HEK293 (cell line): ENCODE results near the gene GZMB.

ENCODE experiments used
- CTCF ChIA-PET: fragments of 350-600 bp; formaldehyde crosslinking; extraction: SDS; loops from one replicate; lab custom pipeline; 2021; ENCODE audit warnings: antibody characterized with exemption; lab: Yijun Ruan, JAX
- POLR2A ChIA-PET: fragments of 300-600 bp; formaldehyde crosslinking; extraction: SDS; loops from one replicate; lab custom pipeline; 2020; ENCODE audit warnings: antibody characterized with exemption, inconsistent platforms; lab: Yijun Ruan, JAX
- H3K27ac ChIP-seq: fragments of 200-500 bp; sonication (Bioruptor generic); 2 replicates; pipeline ENCODE4 v1.5.1; 2014; ENCODE audit warnings: low read depth, low read length, control low read depth, inconsistent platforms; ENCODE audit errors: extremely low read depth
- H3K36me3 ChIP-seq, 2 experiments: fragments of 200-500 bp in 1 of 2; sonication (Bioruptor generic) in 1 of 2; 1 replicate in 1 of 2; 2 replicates in 1 of 2; pipeline ENCODE4 v1.5.1; 2014 to 2017; ENCODE audit warnings: inconsistent platforms in 2 of 2, low read length in 2 of 2; ENCODE audit not compliant: control insufficient read depth in 2 of 2, insufficient read depth in 1 of 2
- H3K4me1 ChIP-seq: fragments of 200-500 bp; sonication (Bioruptor generic); 2 replicates; pipeline ENCODE4 v1.5.1; 2014; ENCODE audit warnings: mild to moderate bottlenecking, low read length, inconsistent platforms; ENCODE audit not compliant: control insufficient read depth, insufficient read depth
- H3K4me3 ChIP-seq: 2 replicates; pipeline ENCODE4 v1.5.1; 2011; ENCODE audit warnings: low read depth, mild to moderate bottlenecking, control low read depth, low read length, moderate library complexity
- H3K9me3 ChIP-seq: fragments of 200-500 bp; sonication (Bioruptor generic); 2 replicates; pipeline ENCODE4 v1.5.1; 2014; ENCODE audit warnings: low read depth, low read length, inconsistent platforms; ENCODE audit not compliant: control insufficient read depth, insufficient read depth
- BCL11B ChIP-seq: fragments of 450-650 bp; formaldehyde crosslinking; IDR thresholded peaks from 2 replicates; pipeline ENCODE4 v1.5.1; 2016; ENCODE audit warnings: low read depth, missing biosample characterization, missing genetic modification characterization
- SETDB1 ChIP-seq: IDR thresholded peaks from one replicate; pipeline ENCODE4 v1.6.1; 2017; ENCODE audit warnings: mild to moderate bottlenecking, low read length, moderate library complexity, mixed read lengths; ENCODE audit not compliant: insufficient read length
- ZBTB21 ChIP-seq: fragments of 450-650 bp; formaldehyde crosslinking; IDR thresholded peaks from 2 replicates; pipeline ENCODE4 v1.5.1; 2017; ENCODE audit warnings: missing biosample characterization, missing genetic modification characterization
- ZBTB7A ChIP-seq: fragments of 450-650 bp; formaldehyde crosslinking; IDR thresholded peaks from 2 replicates; pipeline ENCODE4 v1.5.1; 2016; ENCODE audit warnings: low read depth, missing biosample characterization, missing genetic modification characterization
- ZFP3 ChIP-seq: fragments of 450-650 bp; formaldehyde crosslinking; IDR thresholded peaks from 2 replicates; pipeline ENCODE4 v1.5.1; 2016; ENCODE audit warnings: low read depth, missing biosample characterization, missing genetic modification characterization
- ZNF140 ChIP-seq: fragments of 450-650 bp; formaldehyde crosslinking; IDR thresholded peaks from 2 replicates; pipeline ENCODE4 v1.5.1; 2016; ENCODE audit warnings: missing biosample characterization, missing genetic modification characterization
- ZNF169 ChIP-seq: fragments of 450-650 bp; formaldehyde crosslinking; IDR thresholded peaks from 2 replicates; pipeline ENCODE4 v1.5.1; 2016; ENCODE audit warnings: missing biosample characterization, missing genetic modification characterization
- ZNF19 ChIP-seq: fragments of 450-650 bp; formaldehyde crosslinking; IDR thresholded peaks from 2 replicates; pipeline ENCODE4; 2016; ENCODE audit warnings: missing biosample characterization, missing genetic modification characterization, low read depth
- ZNF37A ChIP-seq: fragments of 450-650 bp; IDR thresholded peaks from 2 replicates; pipeline ENCODE4 v1.5.1; 2018; ENCODE audit warnings: missing biosample characterization, missing genetic modification characterization
- ZNF391 ChIP-seq: fragments of 450-650 bp; formaldehyde crosslinking; IDR thresholded peaks from 2 replicates; pipeline ENCODE4 v1.5.1; 2016; ENCODE audit warnings: low read depth, missing biosample characterization, missing genetic modification characterization, borderline replicate concordance
- ZNF530 ChIP-seq: fragments of 450-650 bp; formaldehyde crosslinking; IDR thresholded peaks from 2 replicates; pipeline ENCODE4 v1.5.1; 2016; ENCODE audit warnings: low read depth, missing biosample characterization, missing genetic modification characterization
- ZNF561 ChIP-seq: fragments of 450-650 bp; IDR thresholded peaks from 2 replicates; pipeline ENCODE4 v1.5.1; 2018; ENCODE audit warnings: missing biosample characterization, missing genetic modification characterization, borderline replicate concordance
- ZNF658 ChIP-seq: fragments of 450-650 bp; formaldehyde crosslinking; IDR thresholded peaks from 2 replicates; pipeline ENCODE4; 2016; ENCODE audit warnings: missing biosample characterization, missing genetic modification characterization
- ZNF660 ChIP-seq: fragments of 450-650 bp; IDR thresholded peaks from 2 replicates; pipeline ENCODE4 v1.5.1; 2018; ENCODE audit warnings: missing biosample characterization, mild to moderate bottlenecking, missing genetic modification characterization
- ZNF776 ChIP-seq: fragments of 450-650 bp; formaldehyde crosslinking; IDR thresholded peaks from 2 replicates; pipeline ENCODE4 v1.5.0; 2017; ENCODE audit warnings: missing biosample characterization, missing genetic modification characterization, borderline replicate concordance
- ZNF792 ChIP-seq: fragments of 450-650 bp; formaldehyde crosslinking; IDR thresholded peaks from 2 replicates; pipeline ENCODE4 v1.5.1; 2016; ENCODE audit warnings: missing biosample characterization, missing genetic modification characterization
- TF ChIP-seq, protein P1 (sequence below): fragments of 450-650 bp; formaldehyde crosslinking; IDR thresholded peaks from 2 replicates; pipeline ENCODE4 v1.5.1; 2016; ENCODE audit warnings: missing biosample characterization, missing genetic modification characterization
- TF ChIP-seq, protein P2 (sequence below): fragments of 450-650 bp; formaldehyde crosslinking; IDR thresholded peaks from 2 replicates; pipeline ENCODE4 v1.5.1; 2016; ENCODE audit warnings: missing biosample characterization, missing genetic modification characterization
- TF ChIP-seq, protein P3 (sequence below): fragments of 450-650 bp; formaldehyde crosslinking; IDR thresholded peaks from 2 replicates; pipeline ENCODE4 v1.5.1; 2017; ENCODE audit warnings: missing biosample characterization, missing genetic modification characterization

Gene GZMB, protein sequence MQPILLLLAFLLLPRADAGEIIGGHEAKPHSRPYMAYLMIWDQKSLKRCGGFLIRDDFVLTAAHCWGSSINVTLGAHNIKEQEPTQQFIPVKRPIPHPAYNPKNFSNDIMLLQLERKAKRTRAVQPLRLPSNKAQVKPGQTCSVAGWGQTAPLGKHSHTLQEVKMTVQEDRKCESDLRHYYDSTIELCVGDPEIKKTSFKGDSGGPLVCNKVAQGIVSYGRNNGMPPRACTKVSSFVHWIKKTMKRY

GRCh38 chr14:24634158-24634557 lies at the start of gene GZMB:
GZMB (minus strand) TSS chr14:24634190; CDS start chr14:24634160, 30 bp downstream.
- Histone ChIP-seq H3K27ac (no peak within 1 kb of the TSS), H3K9me3 (no peaks in the 10 kb centered on the region), H3K4me3 (no peak within 1 kb of the TSS), H3K36me3 (no peaks in the 10 kb centered on the region), H3K4me1 (no peaks in the 10 kb centered on the region)
- POLR2A ChIA-PET = no interaction called here
- TF ChIP-seq ZNF19 (tag by site-specific recombination) (no peak), ZBTB21 (tag by site-specific recombination) (peak; percentile 57), ZNF792 (tag by site-specific recombination) (no peak), ZNF776 (tag by site-specific recombination) (no peak)
- CTCF ChIA-PET = interaction anchor here (0.7 kb wide), 1 partner anchor 45 kb away, joined by 3 read pairs; no protein-coding TSS in a partner anchor

- TF ChIP-seq, protein P1, sequence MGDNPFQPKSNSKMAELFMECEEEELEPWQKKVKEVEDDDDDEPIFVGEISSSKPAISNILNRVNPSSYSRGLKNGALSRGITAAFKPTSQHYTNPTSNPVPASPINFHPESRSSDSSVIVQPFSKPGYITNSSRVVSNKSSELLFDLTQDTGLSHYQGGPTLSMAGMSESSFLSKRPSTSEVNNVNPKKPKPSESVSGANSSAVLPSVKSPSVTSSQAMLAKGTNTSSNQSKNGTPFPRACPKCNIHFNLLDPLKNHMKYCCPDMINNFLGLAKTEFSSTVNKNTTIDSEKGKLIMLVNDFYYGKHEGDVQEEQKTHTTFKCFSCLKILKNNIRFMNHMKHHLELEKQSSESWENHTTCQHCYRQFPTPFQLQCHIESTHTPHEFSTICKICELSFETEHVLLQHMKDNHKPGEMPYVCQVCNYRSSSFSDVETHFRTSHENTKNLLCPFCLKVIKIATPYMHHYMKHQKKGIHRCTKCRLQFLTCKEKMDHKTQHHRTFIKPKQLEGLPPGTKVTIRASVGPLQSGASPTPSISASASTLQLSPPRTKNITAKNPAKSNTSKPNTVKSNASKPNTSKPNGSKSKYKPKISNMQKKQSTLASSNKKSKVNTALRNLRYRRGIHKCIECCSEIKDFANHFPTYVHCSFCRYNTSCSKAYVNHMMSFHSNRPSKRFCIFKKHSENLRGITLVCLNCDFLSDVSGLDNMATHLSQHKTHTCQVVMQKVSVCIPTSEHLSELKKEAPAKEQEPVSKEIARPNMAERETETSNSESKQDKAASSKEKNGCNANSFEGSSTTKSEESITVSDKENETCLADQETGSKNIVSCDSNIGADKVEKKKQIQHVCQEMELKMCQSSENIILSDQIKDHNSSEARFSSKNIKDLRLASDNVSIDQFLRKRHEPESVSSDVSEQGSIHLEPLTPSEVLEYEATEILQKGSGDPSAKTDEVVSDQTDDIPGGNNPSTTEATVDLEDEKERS (tag by site-specific recombination) = no peak
- TF ChIP-seq ZNF391 (tag by site-specific recombination) (no peak), ZNF169 (no peak), ZNF140 (tag by site-specific recombination) (no peak), ZNF530 (tag by site-specific recombination) (no peak), ZFP3 (no peak), ZNF660 (tag by site-specific recombination) (no peak), ZNF658 (tag by site-specific recombination) (no peak), ZNF561 (tag by site-specific recombination) (no peak), SETDB1 (no peak), ZNF776 (tag by site-specific recombination) (no peak), BCL11B (tag by site-specific recombination) (no peak), ZNF37A (tag by site-specific recombination) (no peak), ZBTB7A (tag by site-specific recombination) (no peak)
- TF ChIP-seq, protein P2, sequence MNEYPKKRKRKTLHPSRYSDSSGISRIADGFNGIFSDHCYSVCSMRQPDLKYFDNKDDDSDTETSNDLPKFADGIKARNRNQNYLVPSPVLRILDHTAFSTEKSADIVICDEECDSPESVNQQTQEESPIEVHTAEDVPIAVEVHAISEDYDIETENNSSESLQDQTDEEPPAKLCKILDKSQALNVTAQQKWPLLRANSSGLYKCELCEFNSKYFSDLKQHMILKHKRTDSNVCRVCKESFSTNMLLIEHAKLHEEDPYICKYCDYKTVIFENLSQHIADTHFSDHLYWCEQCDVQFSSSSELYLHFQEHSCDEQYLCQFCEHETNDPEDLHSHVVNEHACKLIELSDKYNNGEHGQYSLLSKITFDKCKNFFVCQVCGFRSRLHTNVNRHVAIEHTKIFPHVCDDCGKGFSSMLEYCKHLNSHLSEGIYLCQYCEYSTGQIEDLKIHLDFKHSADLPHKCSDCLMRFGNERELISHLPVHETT (tag by site-specific recombination) = no peak
- TF ChIP-seq, protein P3, sequence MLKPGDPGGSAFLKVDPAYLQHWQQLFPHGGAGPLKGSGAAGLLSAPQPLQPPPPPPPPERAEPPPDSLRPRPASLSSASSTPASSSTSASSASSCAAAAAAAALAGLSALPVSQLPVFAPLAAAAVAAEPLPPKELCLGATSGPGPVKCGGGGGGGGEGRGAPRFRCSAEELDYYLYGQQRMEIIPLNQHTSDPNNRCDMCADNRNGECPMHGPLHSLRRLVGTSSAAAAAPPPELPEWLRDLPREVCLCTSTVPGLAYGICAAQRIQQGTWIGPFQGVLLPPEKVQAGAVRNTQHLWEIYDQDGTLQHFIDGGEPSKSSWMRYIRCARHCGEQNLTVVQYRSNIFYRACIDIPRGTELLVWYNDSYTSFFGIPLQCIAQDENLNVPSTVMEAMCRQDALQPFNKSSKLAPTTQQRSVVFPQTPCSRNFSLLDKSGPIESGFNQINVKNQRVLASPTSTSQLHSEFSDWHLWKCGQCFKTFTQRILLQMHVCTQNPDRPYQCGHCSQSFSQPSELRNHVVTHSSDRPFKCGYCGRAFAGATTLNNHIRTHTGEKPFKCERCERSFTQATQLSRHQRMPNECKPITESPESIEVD (tag by site-specific recombination) = no peak
- Histone ChIP-seq H3K4me3 (no peak overlapping the region), H3K9me3 (no peaks in the 10 kb centered on the region), H3K36me3 (no peaks in the 10 kb centered on the region), H3K27ac (no peak overlapping the region), H3K4me1 (no peaks in the 10 kb centered on the region)
- ChIA-PET POLR2A (no interaction called here), CTCF (interaction anchor here (0.6 kb wide), 2 partner anchors 21 to 584 kb away, joined by 3 read pairs; no protein-coding TSS in a partner anchor)
These were observed 47.1 kb upstream of the GZMB start for GRCh38 chr14:24681056-24681455.
